ENCODE data around the gene GPR162. TPM values are rescaled to one million over a fixed set of nuclear protein-coding genes. Genes with fewer than 3 reads are reported as not detected.

Gene GPR162
- total and polyA plus RNA-seq, 4 donors, result 0.59 to 2.4 (median 1.7) TPM

- TF ChIP-seq GABPA (IDR thresholded peaks at IDR 0.05 in 1 of 2, conservative IDR thresholded peaks at IDR 0.05 in 1 of 2), result no peak
Observed at GRCh38 chr12:6858799-6859198, 37.2 kb downstream of the GPR162 start (continued).

GRCh38 chr12:6860116-6860515 lies 38.5 kb downstream of the GPR162 start:
- Histone ChIP-seq H3K27me3 (ENCODE audit: control insufficient read depth in 4 of 4, insufficient read depth in 4 of 4, low read length in 3 of 4) (no peaks in the 10 kb centered on the region), H3K9me3 (ENCODE audit: control insufficient read depth in 4 of 4, low read length in 3 of 4) (no peaks in the 10 kb centered on the region), H3K9ac (ENCODE audit: low read depth in 1 of 2, low read length in 2 of 2) (no peak overlapping the region), H3K4me3 (ENCODE audit: low read depth in 1 of 3, low read length in 3 of 3) (no peak overlapping the region), H3K27ac (ENCODE audit: low read depth in 1 of 2, low read length in 2 of 2) (no peak overlapping the region), H3K36me3 (ENCODE audit: control insufficient read depth in 4 of 4, insufficient read depth in 3 of 4, low read depth in 1 of 4, low read length in 3 of 4) (peaks cover 18 to 82% (median 48%) of the 10 kb centered on the region in 4 donors), H3K4me1 (ENCODE audit: control insufficient read depth in 4 of 4, insufficient read depth in 4 of 4, low read length in 3 of 4) (no peaks in the 10 kb centered on the region)
- no peak for DNase-seq (ENCODE audit: low spot score)
- WGBS, result 97% methylated on average over 9 of the region's 9 CpGs
- TF ChIP-seq YY1 (IDR thresholded peaks at IDR 0.05) (no peak), RXRA (IDR thresholded peaks at IDR 0.05) (no peak), ZBTB33 (IDR thresholded peaks at IDR 0.05) (no peak), FOXA2 (IDR thresholded peaks at IDR 0.05) (no peak), EGR1 (IDR thresholded peaks at IDR 0.05; ENCODE audit: low read depth in 2 of 2) (no peak)

GRCh38 chr12:6860942-6861341 lies 39.3 kb downstream of the GPR162 start:
- Histone ChIP-seq H3K4me3 (ENCODE audit: low read depth in 1 of 3, low read length in 3 of 3) (no peak overlapping the region), H3K4me1 (ENCODE audit: control insufficient read depth in 4 of 4, insufficient read depth in 4 of 4, low read length in 3 of 4) (no peaks in the 10 kb centered on the region), H3K36me3 (ENCODE audit: control insufficient read depth in 4 of 4, insufficient read depth in 3 of 4, low read depth in 1 of 4, low read length in 3 of 4) (peaks cover 15 to 82% (median 48%) of the 10 kb centered on the region in 4 donors), H3K27ac (ENCODE audit: low read depth in 1 of 2, low read length in 2 of 2) (no peak overlapping the region), H3K27me3 (ENCODE audit: control insufficient read depth in 4 of 4, insufficient read depth in 4 of 4, low read length in 3 of 4) (no peaks in the 10 kb centered on the region), H3K9ac (ENCODE audit: low read depth in 1 of 2, low read length in 2 of 2) (no peak overlapping the region), H3K9me3 (ENCODE audit: control insufficient read depth in 4 of 4, low read length in 3 of 4) (no peaks in the 10 kb centered on the region)
- WGBS, result 96% methylated on average over 7 of the region's 7 CpGs
- no peak for DNase-seq (ENCODE audit: low spot score)
- TF ChIP-seq EGR1 (IDR thresholded peaks at IDR 0.05; ENCODE audit: low read depth in 2 of 2) (no peak), GABPA (IDR thresholded peaks at IDR 0.05 in 1 of 2, conservative IDR thresholded peaks at IDR 0.05 in 1 of 2) (no peak), JUND (IDR thresholded peaks at IDR 0.05) (no peak), FOXA2 (IDR thresholded peaks at IDR 0.05) (no peak), TAF1 (conservative IDR thresholded peaks at IDR 0.05) (no peak), YY1 (IDR thresholded peaks at IDR 0.05) (no peak), NR2F2 (IDR thresholded peaks at IDR 0.05) (no peak), RXRA (IDR thresholded peaks at IDR 0.05) (no peak), RAD21 (IDR thresholded peaks at IDR 0.05) (no peak), HNF4A (conservative IDR thresholded peaks at IDR 0.05) (no peak), MAX (IDR thresholded peaks at IDR 0.05) (no peak), REST (IDR thresholded peaks at IDR 0.05) (no peak), CTCF (IDR thresholded peaks at IDR 0.05; ENCODE audit: low read depth, low read length, missing input control) (no peak), ATF3 (IDR thresholded peaks at IDR 0.05) (no peak), HNF4G (IDR thresholded peaks at IDR 0.05) (no peak), FOXA1 (IDR thresholded peaks at IDR 0.05) (no peak), SP1 (IDR thresholded peaks at IDR 0.05) (no peak)
